CD14-positive monocyte (primary cell): ENCODE results near the gene MIPOL1. TPM values are rescaled to one million over a fixed set of nuclear protein-coding genes. Genes with fewer than 3 reads are reported as not detected.

Source experiments
- DNase-seq, 3 donors: peaks; one replicate each; pipeline ENCODE4 v3.0.0-alpha.2; 2011 to 2022
- H2AFZ ChIP-seq: 2 replicates; pipeline ENCODE4 v1.6.0; 2012; ENCODE audit warnings: mild to moderate bottlenecking, low read depth, low read length, inconsistent platforms; ENCODE audit not compliant: insufficient read depth, poor library complexity, severe bottlenecking
- H3K27ac ChIP-seq, 2 donors: 1 replicate in 1 of 2; 2 replicates in 1 of 2; pipeline ENCODE4 v1.5.1; 2012 to 2013; ENCODE audit warnings: low read length in 2 of 2, control low read depth in 1 of 2, inconsistent platforms in 1 of 2, low read depth in 1 of 2, mild to moderate bottlenecking in 1 of 2
- H3K27me3 ChIP-seq, 2 donors: one replicate each; pipeline versions ENCODE4 v1.6.0 to v1.6.1; 2011 to 2013; ENCODE audit warnings: low read length in 2 of 2; ENCODE audit not compliant: control insufficient read depth in 2 of 2, insufficient read depth in 2 of 2
- H3K36me3 ChIP-seq, 2 donors: replicated peaks in 1 of 2; 1 replicate in 1 of 2; 2 replicates in 1 of 2; pipeline versions ENCODE4 v1.5.1 to v1.6.1; 2012 to 2013; ENCODE audit warnings: low read length in 2 of 2, control low read depth in 1 of 2, inconsistent platforms in 1 of 2, mild to moderate bottlenecking in 1 of 2; ENCODE audit not compliant: insufficient read depth in 2 of 2, control insufficient read depth in 1 of 2
- H3K4me1 ChIP-seq, 2 donors: 1 replicate in 1 of 2; 2 replicates in 1 of 2; pipeline versions ENCODE4 v1.5.1 to v1.6.1; 2012 to 2013; ENCODE audit warnings: low read length in 2 of 2, control low read depth in 1 of 2, inconsistent platforms in 1 of 2, mild to moderate bottlenecking in 1 of 2, moderate library complexity in 1 of 2; ENCODE audit not compliant: insufficient read depth in 2 of 2, control insufficient read depth in 1 of 2
- H3K4me2 ChIP-seq: replicated peaks from 2 replicates; pipeline ENCODE3; 2012; ENCODE audit warnings: low read length, moderate library complexity, mild to moderate bottlenecking; ENCODE audit not compliant: poor library complexity, severe bottlenecking; ENCODE audit errors: extremely low read depth
- H3K4me3 ChIP-seq, 3 experiments: fragments of 200-600 bp in 1 of 3; sonication (generic) in 1 of 3; replicated peaks in 1 of 3; 1 replicate in 2 of 3; 2 replicates in 1 of 3; pipeline ENCODE4 v1.5.1; 2011 to 2013; ENCODE audit warnings: low read length in 3 of 3, mild to moderate bottlenecking in 3 of 3, control low read depth in 2 of 3, low read depth in 2 of 3, inconsistent platforms in 1 of 3, moderate library complexity in 1 of 3
- H3K79me2 ChIP-seq: 2 replicates; pipeline ENCODE4 v1.6.0; 2012; ENCODE audit warnings: mild to moderate bottlenecking, control low read depth, inconsistent platforms, low read length, moderate library complexity; ENCODE audit not compliant: insufficient read depth
- H3K9ac ChIP-seq: 2 replicates; pipeline ENCODE4 v1.6.0; 2017; ENCODE audit warnings: low read length, mild to moderate bottlenecking; ENCODE audit not compliant: insufficient read depth, poor library complexity, severe bottlenecking
- H3K9me3 ChIP-seq, 2 donors: replicated peaks in 1 of 2; 1 replicate in 1 of 2; 2 replicates in 1 of 2; pipeline versions ENCODE4 v1.5.1 to v1.6.1; 2012 to 2013; ENCODE audit warnings: low read length in 2 of 2, control low read depth in 1 of 2; ENCODE audit not compliant: control insufficient read depth in 1 of 2, insufficient read depth in 1 of 2
- H4K20me1 ChIP-seq: 2 replicates; pipeline ENCODE4 v1.6.0; 2012; ENCODE audit warnings: mild to moderate bottlenecking, low read length, control low read depth, moderate library complexity; ENCODE audit not compliant: insufficient read depth
- H3K27ac Mint-ChIP-seq, 7 donors: one replicate each; pipeline ENCODE4 v1.8.0; 2020; ENCODE audit warnings: mild to moderate bottlenecking in 7 of 7, mixed read lengths in 7 of 7, moderate library complexity in 6 of 7, inconsistent platforms in 2 of 7
- H3K27me3 Mint-ChIP-seq, 3 donors: one replicate each; pipeline ENCODE4 v1.8.0; 2021 to 2022; ENCODE audit warnings: low read depth in 3 of 3, mild to moderate bottlenecking in 3 of 3, mixed read lengths in 3 of 3, moderate library complexity in 3 of 3, inconsistent platforms in 1 of 3
- H3K36me3 Mint-ChIP-seq, 2 donors: one replicate each; pipeline ENCODE4 v1.8.0; 2020; ENCODE audit warnings: mixed read lengths in 2 of 2, inconsistent platforms in 1 of 2, mild to moderate bottlenecking in 1 of 2
- H3K4me1 Mint-ChIP-seq: one replicate; pipeline ENCODE4 v1.8.0; 2020; ENCODE audit warnings: mild to moderate bottlenecking, mixed read lengths
- H3K4me3 Mint-ChIP-seq, 2 donors: one replicate each; pipeline ENCODE4 v1.8.0; 2020; ENCODE audit warnings: mild to moderate bottlenecking in 2 of 2, mixed read lengths in 2 of 2, moderate library complexity in 1 of 2
- H3K9me3 Mint-ChIP-seq, 7 donors: one replicate each; pipeline ENCODE4 v1.8.0; 2020 to 2022; ENCODE audit warnings: mixed read lengths in 7 of 7, mild to moderate bottlenecking in 6 of 7, moderate library complexity in 6 of 7, inconsistent platforms in 2 of 7
- WGBS: methylation state at CpG from one replicate; pipeline ENCODE4 v1.1.5; 2013; ENCODE audit warnings: missing lambda C conversion rate; ENCODE audit not compliant: insufficient coverage; 5-methylcytosine and 5-hydroxymethylcytosine counted together
- intact Hi-C, 2 donors: fragments of 100-400 bp; cut with micrococcal nuclease; formaldehyde crosslinking; loops; one replicate each; pipeline versions ENCODE4 v1.15.0 to v1.15.1; 2023
- polyA plus RNA-seq, 3 donors: library from polyadenylated mRNA; depleted of rRNA in 1 of 3; unstranded in 2 of 3; stranded (reverse) in 1 of 3; fragments of 300-500 nt in 2 of 3; fragments of >200 nt in 1 of 3; fragmentation: Illumina TruSeq in 2 of 3; gene quantifications; 1 replicate in 2 of 3; 2 replicates in 1 of 3; pipeline ENCODE4 v1.2.3, GENCODE V29; 2012 to 2021
- TF ChIP-seq, protein P1 (sequence below): fragments of 200-600 bp; IDR thresholded peaks from one replicate; pipeline ENCODE4 v1.8.0; 2022; ENCODE audit warnings: antibody characterized with exemption, mild to moderate bottlenecking

MIPOL1 gene
- polyA plus RNA-seq, 3 donors: not detected

DNA sequence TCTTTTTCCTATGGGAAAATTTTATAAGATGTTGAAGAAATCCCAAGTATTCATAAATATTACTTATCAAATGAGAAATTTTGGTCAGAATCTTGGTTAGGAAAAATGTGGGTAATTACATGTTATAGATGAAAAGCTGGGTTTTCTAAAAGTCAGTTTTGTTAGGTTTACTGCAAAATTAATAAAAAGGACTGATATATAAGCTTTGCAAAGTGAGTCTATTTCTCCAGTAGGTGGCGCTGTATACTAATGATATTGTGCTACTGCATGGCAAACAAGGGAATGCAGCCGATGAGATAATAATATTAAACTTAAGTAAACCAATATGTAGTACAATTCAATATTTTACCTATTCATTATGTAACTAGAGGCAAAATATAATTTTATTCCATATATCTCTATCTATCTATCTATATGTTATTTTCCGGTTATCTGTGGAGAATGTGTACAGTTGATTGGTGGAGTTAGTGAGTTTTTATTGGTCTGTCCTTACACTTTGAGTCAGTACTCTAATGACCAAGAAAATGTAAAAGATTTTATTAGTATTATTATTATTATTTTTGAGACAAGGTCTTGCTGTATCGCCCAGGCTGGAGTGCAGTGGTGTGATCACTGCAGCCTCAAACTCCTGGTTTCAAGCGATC lies 32.9 kb downstream of the MIPOL1 start:
- DNase-seq: peak; percentile 3 to 31 (median 22)
- H3K4me3 Mint-ChIP-seq: no peak overlapping the region
- TF ChIP-seq, protein P1, sequence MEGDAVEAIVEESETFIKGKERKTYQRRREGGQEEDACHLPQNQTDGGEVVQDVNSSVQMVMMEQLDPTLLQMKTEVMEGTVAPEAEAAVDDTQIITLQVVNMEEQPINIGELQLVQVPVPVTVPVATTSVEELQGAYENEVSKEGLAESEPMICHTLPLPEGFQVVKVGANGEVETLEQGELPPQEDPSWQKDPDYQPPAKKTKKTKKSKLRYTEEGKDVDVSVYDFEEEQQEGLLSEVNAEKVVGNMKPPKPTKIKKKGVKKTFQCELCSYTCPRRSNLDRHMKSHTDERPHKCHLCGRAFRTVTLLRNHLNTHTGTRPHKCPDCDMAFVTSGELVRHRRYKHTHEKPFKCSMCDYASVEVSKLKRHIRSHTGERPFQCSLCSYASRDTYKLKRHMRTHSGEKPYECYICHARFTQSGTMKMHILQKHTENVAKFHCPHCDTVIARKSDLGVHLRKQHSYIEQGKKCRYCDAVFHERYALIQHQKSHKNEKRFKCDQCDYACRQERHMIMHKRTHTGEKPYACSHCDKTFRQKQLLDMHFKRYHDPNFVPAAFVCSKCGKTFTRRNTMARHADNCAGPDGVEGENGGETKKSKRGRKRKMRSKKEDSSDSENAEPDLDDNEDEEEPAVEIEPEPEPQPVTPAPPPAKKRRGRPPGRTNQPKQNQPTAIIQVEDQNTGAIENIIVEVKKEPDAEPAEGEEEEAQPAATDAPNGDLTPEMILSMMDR: peak; percentile 81
- no peaks in the 10 kb centered on the region for H3K4me1 Mint-ChIP-seq
- no peaks in the 10 kb centered on the region for H3K79me2 ChIP-seq
- no peak overlapping the region for H2AFZ ChIP-seq
- no peaks in the 10 kb centered on the region for H3K36me3 Mint-ChIP-seq
- no peak overlapping the region for H3K9ac ChIP-seq
- H3K27me3 ChIP-seq: no peaks in the 10 kb centered on the region
- H3K27ac ChIP-seq: no peak overlapping the region
- H3K4me1 ChIP-seq: no peaks in the 10 kb centered on the region
- no CpG with 5 or more reads among the region's 5 CpGs for WGBS
- H3K36me3 ChIP-seq: no peaks in the 10 kb centered on the region
- intact Hi-C loops: no loop called here
- peaks cover 2 to 4% (median 3%) of the 10 kb centered on the region in 3 donors for H3K27me3 Mint-ChIP-seq
- H3K4me2 ChIP-seq: no peak overlapping the region
- H3K4me3 ChIP-seq: no peak overlapping the region
- no peak overlapping the region for H3K27ac Mint-ChIP-seq
- peaks cover 1 to 6% (median 3%) of the 10 kb centered on the region in 7 donors for H3K9me3 Mint-ChIP-seq
- no peaks in the 10 kb centered on the region for H4K20me1 ChIP-seq
- H3K9me3 ChIP-seq: peaks cover 0 to 3% of the 10 kb centered on the region in 2 donors

DNA sequence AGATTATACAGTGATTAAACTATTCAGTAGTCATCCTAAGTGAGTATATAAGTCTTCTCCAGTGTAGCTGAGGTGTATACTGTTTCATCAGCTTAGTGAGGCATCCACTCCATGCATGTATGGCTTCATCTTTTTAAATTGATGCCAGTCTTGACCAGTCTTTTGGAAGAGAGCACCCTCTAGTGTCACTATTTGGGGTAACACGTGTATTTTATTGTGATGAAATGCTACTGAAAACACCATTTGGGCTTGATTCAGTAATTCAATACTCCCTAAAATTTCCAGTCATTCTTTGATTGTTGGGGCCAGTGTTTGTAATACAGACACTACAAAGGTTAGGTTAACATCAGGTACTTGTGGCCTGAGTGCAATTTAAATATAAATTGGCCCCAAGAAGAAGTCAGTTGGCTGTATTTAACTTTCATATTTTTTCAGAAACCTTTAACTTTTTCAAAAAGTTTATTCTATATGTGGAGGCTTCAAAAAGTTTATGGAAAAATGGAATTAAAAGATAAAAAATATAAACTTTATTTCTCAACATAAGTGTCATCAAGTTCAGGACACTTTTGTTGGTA lies 35.3 kb downstream of the MIPOL1 start:
- Mint-ChIP-seq H3K27ac (no peak overlapping the region), H3K36me3 (no peaks in the 10 kb centered on the region), H3K4me3 (no peak overlapping the region), H3K9me3 (no peaks in the 10 kb centered on the region), H3K27me3 (peaks cover 2 to 4% (median 2%) of the 10 kb centered on the region in 3 donors), H3K4me1 (no peaks in the 10 kb centered on the region)
- no peaks in the 10 kb centered on the region for H3K4me1 ChIP-seq
- H3K9ac ChIP-seq: no peak overlapping the region
- no peak overlapping the region for H3K27ac ChIP-seq
- H3K4me3 ChIP-seq: no peak overlapping the region
- DNase-seq: no peak
- no peaks in the 10 kb centered on the region for H3K79me2 ChIP-seq
- H3K36me3 ChIP-seq: no peaks in the 10 kb centered on the region
- intact Hi-C loops: no loop called here
- TF ChIP-seq, protein P1: peak; percentile 59
- no peak overlapping the region for H2AFZ ChIP-seq
- H3K9me3 ChIP-seq: no peaks in the 10 kb centered on the region
- H4K20me1 ChIP-seq: no peaks in the 10 kb centered on the region
- no peaks in the 10 kb centered on the region for H3K27me3 ChIP-seq
- WGBS: no CpG with 5 or more reads among the region's 1 CpG
- no peak overlapping the region for H3K4me2 ChIP-seq
